Tibial nerve (tissue), 3 donors: ENCODE measurements around the gene CSTF2.

ENCODE experiments used
- CTCF ChIP-seq, 5 experiments: fragments of 200-600 bp in 3 of 5; fragments of 450-650 bp in 2 of 5; sonication (generic) in 3 of 5; IDR thresholded peaks; one replicate each; pipeline ENCODE4 v1.5.1; 2016 to 2019; ENCODE audit warnings: antibody characterized with exemption in 5 of 5, mild to moderate bottlenecking in 3 of 5, moderate library complexity in 2 of 5
- POLR2A ChIP-seq, 2 donors: fragments of 450-650 bp; IDR thresholded peaks; one replicate each; pipeline ENCODE4 v1.6.1; 2017; ENCODE audit warnings: antibody characterized with exemption in 2 of 2, mild to moderate bottlenecking in 2 of 2, moderate library complexity in 2 of 2

GRCh38 chrX:100850317-100850716, 30.1 kb downstream of the CSTF2 start:
- TF ChIP-seq POLR2A (IDR thresholded peaks at IDR 0.05), result no peak
- TF ChIP-seq CTCF (IDR thresholded peaks at IDR 0.05), result no peak
